HG02588 (cell line): ENCODE data around the gene WWTR1.
A peak's percentile ranks its signal among the peaks of the same experiment; 100 is the strongest.

Experiments used
- ATAC-seq: cut with Tn5 transposase; IDR thresholded peaks from one replicate; pipeline ENCODE4 v1.9.1; 2021; ENCODE audit warnings: mild to moderate bottlenecking, moderate library complexity; ENCODE audit not compliant: unreplicated experiment

The WWTR1 gene

DNA sequence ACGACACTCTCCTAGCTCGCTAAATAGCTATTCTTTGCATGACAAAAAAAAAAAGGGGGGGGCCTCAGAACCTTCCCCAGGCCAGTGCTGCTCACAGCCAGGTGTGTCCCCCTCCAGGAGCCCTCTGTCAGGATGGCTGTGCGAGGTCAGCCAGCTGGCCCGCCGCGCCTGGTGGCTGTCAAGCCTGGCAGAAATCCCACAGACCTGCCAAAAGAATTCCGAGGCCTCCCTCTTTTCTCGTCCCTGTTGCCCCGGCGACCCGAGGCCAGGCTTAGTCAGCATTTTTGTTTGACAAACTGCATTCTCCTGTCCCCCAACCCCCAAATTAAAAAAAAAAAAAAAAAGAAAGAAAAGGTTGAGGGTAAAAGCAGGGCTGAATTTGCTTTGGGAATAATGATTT, 121.4 kb downstream of the WWTR1 start:
- ATAC-seq, result no peak

DNA sequence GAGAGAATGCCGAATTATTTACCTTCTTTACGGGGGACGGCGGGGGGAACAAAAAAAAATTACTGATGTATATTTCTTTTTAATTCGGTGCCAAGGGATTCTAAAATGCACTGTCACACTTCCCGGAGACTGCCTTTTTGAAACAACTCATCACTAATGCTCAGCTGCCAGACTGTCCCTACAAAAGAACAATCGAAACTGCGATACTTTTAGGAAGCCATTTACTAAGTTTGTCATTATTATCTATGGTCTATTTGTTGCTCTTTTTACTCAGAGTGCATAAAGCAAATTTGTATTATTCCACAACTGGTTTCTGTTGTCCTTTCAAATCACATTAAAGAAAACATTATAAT, 122.5 kb downstream of the WWTR1 start:
- no peak for ATAC-seq

DNA sequence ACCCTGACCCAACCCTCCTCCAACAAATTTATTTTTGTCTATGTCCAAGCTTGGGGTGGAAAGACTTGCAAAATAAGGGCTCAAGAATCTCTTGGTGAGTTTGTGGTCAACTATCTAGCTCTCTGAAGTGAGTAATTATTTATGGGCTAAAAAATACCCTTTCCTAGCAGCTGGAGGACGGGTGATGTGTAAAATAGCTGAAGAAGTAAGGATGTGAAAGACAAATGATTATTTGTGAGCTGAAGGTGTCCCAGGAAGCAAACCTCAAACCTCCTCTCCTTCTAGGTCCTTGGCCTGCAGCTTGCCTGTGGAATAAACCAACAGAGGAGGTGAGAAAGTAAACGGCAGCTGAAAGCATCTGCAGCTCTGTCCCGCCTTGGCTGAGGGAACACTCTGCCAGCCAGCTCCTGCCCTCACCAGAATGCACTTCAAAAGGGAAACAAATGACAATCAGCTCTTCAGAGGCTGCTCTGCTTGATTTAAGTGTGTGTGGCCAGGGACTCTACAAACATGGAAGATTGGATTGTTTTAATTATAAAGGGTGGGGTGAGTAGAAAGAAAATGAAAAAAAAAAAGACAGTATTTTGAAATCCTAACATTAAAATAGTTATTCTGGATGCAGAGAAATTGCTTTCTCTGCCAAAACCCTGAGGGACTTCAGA, 123.0 kb downstream of the WWTR1 start:
- no peak for ATAC-seq

DNA sequence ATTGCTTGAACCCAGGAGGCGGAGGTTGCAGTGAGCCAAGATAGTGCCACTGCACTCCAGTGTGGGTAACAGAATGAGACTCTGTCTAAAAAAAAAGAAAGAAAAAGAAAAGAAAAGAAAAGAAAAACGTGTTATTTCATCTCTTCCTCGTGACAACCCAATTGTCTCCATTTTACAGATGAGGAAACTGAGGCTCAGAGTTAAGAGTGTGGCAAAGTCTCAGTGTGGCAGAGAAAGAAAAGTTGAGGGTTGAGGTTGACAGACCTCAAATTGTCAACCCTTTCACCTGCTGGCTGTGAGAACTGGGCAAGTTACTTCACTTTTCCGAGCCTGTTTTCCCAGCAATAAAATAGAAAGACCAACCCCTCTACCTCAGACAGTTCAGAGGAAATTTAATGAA, 123.7 kb downstream of the WWTR1 start:
- ATAC-seq, result no peak

DNA sequence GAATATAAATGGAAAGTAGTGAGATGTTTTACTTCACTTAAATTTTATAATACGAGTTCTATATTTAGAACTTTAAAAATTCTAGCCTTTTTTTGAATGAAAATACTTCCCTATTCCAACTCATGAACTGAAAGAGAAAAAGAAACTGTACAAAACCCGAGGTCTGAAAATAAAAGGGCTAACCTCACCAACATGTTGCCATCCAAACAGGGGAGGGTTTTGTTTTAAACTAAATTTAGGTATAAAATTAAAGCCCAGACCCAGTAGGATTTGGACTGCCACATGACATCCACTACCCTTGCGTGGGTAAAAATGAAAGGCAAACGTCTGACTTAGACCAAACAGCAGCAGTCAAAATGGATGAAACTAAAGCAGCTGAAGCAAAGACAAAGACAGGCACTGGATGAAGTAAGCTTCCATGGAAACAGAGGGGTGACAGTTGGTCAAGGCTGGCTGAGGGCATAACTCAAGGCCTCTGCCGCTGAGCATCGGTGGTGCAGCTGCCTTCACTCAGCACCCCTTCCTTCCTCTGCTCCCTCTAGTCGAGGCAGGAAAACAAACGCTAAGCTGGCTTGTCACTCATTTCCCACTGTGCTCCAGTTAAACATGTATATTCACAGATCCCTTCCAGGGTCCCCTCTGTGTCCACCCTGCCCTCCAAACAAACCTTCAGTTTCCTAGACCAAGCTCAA, 125.2 kb downstream of the WWTR1 start:
- no peak for ATAC-seq

DNA sequence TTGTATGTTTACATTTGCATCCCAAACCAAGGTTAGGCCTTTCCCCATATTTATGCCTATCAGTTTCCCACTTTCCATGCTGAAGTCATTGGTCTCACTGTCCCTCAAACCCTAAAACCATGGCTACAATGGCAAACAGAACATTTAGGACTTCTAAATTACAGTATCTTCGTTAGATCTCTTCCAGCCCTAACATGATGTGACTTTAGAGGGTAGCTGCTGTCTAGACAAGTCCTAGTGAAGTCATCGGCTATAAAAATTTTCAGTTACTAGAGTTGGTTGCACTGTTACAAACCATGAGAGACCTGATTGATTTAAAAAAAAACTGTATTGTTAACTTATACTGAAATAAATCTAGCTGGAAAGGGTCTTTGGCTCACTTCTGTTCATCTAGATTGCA, 128.7 kb downstream of the WWTR1 start:
- no peak for ATAC-seq

DNA sequence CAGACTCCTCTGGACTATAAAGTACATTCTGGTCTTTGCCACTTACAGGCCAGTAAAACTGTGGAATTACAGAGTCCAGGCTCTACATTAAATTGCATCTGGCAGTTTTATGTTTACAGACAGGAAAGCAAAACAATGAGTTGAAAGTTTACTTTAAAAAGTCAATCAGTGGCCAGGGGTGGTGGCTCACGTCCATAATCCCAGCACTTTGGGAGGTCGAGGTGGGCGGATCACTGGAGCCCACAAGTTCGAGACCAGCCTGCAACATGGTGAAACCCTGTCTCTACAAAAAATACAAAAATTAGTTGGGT, 129.5 kb downstream of the WWTR1 start:
- no peak for ATAC-seq

DNA sequence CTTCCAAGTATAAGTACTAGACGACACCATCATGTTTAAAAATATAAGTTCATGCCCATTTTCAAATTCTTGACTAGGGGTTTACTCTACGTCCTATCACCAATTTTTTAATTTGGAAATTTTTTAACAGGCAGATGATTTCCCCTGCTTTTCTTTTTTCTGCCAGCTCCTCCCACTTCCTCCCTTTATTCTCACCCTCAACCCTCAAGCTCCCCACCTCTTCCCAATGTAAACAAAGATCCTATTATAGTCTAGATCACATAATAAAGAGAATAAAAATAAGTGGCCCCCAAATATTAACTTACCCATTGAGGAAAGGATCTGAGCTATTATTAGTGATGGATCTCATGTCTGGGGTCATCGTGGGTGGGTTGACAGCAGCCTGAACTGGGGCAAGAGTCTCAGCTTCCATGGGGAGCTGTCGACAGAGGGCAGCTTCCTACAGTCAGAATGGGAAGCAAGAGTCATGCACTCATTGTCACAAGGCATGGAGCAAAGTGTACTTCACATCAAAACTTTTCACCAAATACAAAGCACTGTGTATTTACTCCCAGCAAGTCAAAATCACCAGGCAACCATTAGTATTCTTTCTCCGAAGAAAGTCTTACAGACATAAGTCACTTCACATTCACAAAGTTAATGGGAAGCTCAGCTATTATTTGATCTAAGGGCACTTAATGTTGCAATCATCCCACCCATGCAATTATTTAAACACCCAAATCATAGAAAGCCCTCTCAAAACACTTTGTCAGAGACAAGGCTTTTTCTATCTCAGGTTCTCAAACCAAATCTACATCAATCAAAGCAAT, 130.1 kb downstream of the WWTR1 start:
- ATAC-seq, result no peak

DNA sequence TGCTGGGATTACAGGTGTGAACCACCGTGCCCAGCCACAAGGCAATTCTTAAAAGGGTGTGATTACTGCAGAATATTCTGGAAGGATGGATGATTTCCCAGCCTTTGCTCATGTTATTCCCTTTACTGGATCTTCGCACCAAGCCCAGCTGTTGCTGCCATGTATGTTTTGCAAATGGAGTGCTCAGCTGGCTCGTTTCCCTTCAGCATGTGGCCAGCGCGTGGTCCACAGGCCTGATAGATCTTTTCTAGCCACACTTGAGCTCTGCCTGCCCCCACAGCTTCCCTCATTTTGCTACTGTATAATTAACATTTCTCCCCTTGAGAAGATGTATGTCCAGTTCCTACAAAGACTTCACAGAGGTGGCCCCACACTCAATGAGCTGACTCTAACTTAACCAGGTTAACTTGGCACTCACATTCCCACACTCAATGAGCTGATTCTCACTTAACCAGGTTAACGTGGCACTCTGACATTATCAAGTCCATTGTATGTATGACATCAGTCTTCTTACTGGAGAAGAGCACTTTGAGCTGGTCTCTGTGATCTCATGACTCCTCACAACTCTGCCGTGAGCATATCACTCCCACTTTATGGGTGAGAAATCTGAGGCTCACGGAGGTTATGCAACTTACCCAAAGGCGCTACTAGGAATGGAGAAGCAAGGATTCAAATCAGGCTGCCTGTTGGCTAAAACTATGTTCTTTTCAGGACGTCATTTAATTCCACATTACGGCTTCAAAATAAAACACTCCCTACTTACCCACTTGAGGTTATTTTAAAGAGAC, 134.1 kb downstream of the WWTR1 start:
- no peak for ATAC-seq

DNA sequence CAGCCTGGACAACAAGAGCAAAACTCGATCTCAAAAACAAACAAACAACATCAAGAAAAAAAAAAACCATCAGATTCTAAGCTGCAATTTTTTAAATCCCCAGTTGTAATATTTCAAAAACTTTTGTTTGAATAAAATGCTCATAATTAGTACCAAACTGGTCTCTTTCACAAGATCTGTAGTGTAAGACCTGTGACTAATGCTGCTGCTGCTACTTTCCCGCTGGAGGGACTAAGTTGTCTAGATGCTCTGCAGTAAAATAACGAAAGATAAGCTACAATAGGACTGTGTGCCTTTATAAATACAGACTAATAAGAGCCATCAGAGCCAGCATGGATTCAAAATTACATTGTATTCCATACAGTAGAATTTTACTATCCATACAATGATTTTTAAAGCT, 137.9 kb downstream of the WWTR1 start:
- ATAC-seq, result no peak

DNA sequence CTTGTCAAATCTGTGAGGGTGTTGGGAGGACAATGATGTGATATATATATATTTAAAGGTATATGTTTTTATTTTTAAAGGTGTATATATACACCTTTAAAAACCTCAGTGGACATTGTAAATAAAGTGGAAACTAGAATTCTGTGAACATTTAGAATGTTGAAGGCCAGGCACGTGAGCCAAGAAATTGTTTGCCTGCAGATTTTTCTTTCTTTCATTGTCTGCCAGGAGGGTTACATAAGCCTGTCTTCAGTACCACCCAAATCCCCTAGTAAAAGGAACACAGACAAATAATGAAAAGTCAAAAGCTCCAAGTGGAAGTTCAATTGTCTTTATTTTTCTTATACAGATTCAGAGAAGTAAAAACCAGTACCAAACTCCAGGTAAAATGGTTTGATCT, 140.9 kb downstream of the WWTR1 start:
- ATAC-seq, result no peak

DNA sequence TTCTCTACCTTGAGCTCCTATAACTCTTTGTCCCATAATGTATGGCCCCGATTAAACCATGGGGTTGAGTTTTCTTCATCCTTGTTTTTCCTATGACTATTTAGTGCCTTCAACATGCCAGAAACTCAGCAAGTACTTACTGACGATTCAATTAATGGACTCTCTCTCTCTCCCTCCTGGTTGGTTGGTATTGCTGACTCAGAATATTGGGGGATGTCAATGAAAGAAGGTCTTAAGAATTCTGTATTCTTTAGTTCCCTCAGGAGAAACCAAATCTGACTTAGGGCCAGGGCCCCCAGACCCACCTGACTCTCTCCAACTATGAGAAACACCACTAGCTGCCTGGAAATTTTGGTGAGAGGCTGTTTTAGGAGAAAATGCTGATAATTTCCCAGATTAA, 142.6 kb downstream of the WWTR1 start:
- no peak for ATAC-seq

DNA sequence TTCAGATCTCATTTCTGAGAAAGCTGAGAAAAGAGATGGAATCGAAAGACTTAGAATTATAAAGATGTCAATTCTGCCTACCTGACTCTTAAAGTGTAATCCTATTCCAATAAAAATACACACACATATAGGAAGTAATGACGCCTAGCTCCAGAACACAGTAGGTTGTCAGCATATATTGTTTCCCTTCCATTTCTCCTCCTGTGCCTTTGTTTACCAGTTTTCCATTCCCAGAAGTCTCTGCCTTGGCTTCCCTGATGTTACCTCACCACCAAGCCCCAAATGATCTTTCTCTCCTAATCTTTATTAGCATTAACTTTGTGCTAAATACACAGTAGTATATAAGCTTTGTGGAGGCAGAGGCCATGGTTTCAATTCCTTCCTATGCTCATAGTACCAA, 143.4 kb downstream of the WWTR1 start:
- ATAC-seq, result no peak

DNA sequence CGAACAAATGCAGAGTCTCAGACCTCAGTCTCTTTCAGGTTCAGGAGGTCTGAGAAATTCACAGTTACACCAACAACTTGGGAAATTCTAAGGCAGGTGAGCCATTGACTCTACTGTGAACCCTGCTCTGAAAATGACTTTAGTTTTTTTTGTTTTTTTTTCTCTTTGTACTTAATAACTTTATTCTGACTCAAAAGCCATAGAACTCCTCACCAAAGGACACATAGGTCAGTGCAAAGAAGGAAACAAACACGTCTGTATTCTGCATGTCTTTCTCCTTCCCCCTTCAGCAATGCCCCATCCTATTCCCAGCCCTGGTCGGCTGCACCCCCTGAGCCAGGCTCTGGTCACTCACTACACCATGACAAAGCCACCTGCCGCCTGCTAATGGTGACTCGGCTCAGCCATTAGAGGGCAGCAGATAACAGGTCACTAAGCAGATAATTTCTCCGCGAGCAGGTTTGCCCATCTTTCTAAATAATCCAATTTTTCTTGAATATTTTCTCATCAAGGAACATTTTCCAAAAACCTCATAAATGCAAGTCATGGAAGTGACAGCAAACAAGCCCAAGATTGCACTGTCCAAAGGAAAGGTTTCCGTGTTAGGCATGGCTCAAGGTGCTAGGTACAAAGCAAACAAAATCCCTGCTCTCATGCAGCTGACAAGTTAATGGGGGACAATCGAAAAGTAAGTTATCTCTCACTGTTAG, 145.6 kb downstream of the WWTR1 start:
- ATAC-seq, result peak; percentile 73

DNA sequence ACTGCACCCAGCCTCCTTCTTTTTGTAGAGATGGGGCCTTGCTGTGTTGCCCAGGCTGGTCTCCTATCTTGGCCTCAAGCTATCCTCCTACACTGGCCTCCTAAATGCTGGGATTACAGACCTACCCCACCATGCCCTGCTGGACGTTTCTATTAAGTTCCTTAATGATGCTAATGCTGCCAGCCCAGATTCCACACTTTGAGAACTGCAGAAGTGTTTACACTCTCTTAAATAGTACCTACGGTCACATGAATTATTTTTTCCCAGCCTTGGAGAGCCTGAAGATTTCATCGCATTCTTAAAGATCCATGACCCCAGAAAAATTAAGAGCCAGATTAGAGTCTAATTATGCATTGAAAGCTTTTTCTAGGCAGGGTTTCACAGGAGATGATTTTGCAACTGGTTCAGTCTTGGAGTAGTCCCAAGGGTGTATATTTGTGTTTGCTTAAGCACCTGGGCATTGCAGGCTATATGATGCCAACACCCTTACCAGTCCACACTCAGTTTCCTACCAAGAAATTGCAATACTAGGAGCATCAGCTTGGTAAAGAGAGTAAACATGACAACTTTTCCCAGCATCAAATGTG, 146.7 kb downstream of the WWTR1 start:
- no peak for ATAC-seq

DNA sequence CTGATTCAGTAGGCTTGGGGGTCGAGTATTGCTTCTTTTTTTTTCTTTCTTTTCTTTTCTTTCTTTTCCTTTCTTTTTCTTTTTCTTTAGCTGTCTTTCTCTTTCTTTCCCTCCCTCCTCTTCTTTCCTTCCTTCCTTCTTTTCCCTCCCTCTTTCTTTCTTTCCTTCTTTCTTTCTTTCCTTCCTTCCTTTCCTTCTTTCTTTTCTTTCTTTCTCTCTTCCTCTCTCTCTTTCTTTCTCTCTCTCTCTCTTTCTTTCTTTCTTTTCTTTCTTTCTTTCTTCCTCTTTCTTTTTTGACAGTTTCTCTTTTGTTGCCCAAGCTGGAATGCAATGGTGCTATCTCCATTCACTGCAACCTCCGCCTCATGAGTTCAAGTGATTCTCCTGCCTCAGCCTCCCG, 147.3 kb downstream of the WWTR1 start:
- ATAC-seq, result no peak

DNA sequence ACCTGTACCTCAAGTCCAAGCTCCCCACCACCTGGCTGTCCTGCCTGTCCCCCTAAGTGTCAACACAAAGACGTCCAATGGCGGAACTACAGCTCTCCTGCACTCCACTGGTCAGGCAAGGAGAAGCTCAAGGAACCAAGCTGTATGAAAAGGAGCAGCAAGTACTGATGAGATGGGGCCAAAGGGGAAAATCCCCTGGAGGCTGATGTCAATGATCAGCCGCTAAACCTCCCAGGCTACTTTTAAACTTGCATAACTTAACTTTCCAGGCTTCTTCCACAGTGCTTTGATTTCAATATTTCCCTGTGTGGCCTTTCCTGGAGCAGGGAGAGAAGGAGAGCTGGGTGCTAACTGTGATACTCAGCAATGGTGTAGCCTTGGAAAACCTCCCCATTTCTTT, 148.3 kb downstream of the WWTR1 start:
- ATAC-seq, result no peak

DNA sequence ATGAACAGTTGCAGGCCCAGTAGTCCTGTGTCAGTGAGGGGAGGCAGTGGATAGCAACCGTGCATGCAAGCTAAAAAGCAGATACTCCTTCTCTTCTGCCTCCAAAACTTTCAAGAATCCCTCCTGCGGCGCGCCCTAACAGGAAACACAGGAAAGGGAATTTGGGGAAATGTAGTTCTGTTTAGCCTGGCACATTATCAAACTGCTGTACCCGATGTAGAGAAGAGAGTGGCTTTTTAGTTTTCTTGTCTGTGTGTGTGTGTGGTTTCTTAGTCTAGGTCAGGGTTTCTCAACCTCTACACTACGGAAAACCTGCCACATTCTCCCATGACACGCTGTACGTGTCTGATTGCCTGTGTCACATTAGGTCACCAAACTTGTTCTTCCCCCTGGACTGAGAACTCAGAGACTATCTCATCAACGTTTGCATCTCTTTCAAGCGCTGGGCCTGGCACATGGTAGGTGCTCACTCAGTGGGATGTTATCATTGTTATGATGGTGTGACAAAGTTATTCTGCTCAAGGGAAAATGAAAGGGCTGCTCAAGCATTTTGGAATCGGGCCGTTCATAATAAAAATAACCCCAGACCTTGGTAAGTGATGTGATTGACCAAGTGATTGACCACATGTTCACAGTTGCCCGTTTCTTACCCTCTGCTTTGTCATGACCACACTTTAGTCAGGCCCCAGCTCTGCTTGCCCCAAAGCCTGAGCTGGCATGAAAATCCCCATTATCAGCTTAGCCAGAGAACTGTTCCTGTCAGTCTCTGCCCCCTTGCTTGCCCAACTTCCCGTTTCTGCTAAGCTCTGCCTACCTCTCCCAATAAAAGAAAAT, 150.1 kb downstream of the WWTR1 start:
- no peak for ATAC-seq

DNA sequence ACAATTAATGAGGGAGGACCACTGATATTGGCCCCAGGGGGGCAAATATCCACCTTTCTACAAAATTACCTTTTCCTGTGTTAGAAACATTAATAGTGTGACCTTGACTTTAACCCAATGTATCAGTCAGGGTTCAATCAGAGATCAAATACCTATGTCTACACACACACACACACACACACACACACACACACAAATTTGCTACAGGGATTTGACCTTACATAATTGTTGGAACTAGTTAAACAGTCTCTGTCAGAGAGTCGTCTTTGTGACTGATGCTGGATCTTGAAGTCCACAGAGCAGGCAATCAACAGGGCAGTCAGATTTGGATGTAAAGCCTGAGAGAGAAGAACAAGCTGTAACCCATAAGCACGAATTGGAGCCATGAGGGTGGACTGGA, 150.9 kb downstream of the WWTR1 start:
- no peak for ATAC-seq

DNA sequence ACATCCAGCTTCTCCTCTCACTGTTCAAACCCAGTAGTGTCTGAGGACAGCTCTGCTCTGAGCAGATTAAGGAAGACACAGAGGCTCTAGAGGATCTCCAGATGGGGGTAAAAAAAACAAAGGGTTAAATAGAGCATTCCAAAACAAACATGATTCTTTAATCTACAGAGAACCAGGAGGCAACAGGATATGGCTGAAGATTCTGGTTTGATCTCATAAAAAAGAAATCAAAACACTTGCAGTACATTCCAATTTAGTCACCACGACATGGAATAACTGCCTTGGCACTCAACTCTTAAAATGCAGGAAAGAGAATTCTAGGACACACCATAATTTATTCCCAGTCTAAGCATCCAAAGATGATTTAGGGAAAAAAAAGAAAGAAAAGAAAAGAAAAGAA, 151.3 kb downstream of the WWTR1 start:
- no peak for ATAC-seq
